ENCODE results near the gene ETFBKMT. TPM values are rescaled to one million over a fixed set of nuclear protein-coding genes. Genes with fewer than 3 reads are reported as not detected.

Gene ETFBKMT
- total RNA-seq, 1 experiment from 2014 or later = 2.6 TPM

- H3K9me3 ChIP-seq (ENCODE audit: low read depth, low read length, poor library complexity, severe bottlenecking) = no peaks in the 10 kb centered on the region
- ChIA-PET POLR2A (ENCODE audit: low non-redundant PET) (no interaction called here), CTCF (interaction anchor here (0.5 kb wide), 1 partner anchor 787 kb away, joined by 3 read pairs; no protein-coding TSS in a partner anchor)
- no peaks in the 10 kb centered on the region for H3K4me1 ChIP-seq (ENCODE audit: insufficient read depth, low read length, poor library complexity, severe bottlenecking)
- no TSS peak for BruUV-seq (replicated peaks)
- DNase-seq (ENCODE audit: low spot score) = no peak
- no peaks in the 10 kb centered on the region for H3K27me3 ChIP-seq (replicated peaks; ENCODE audit: insufficient read depth, low read depth, low read length, poor library complexity)
- intact Hi-C loops (cut with micrococcal nuclease; ENCODE audit: unreplicated experiment) = loop anchor here (10.0 kb wide), 1 partner anchor 787 kb away; no protein-coding TSS in a partner anchor
- H3K27ac ChIP-seq (ENCODE audit: low read depth, low read length, poor library complexity, severe bottlenecking) = no peak overlapping the region
- TF ChIP-seq EZH2 (IDR thresholded peaks at IDR 0.05; ENCODE audit: borderline replicate concordance, low read depth, low read length, poor library complexity, severe bottlenecking) (no peak), CTCF (conservative IDR thresholded peaks at IDR 0.05; ENCODE audit: low read depth, low read length) (no peak)
- no peaks in the 10 kb centered on the region for H3K36me3 ChIP-seq (ENCODE audit: insufficient read depth, low read length, poor library complexity, severe bottlenecking)
- H3K4me3 ChIP-seq (ENCODE audit: low read depth, low read length, poor library complexity, severe bottlenecking) = no peak overlapping the region
These were observed 27.7 kb upstream of the ETFBKMT start for GRCh38 chr12:31631809-31632208.

- Histone ChIP-seq H3K27me3 (replicated peaks; ENCODE audit: insufficient read depth, low read depth, low read length, poor library complexity) (no peaks in the 10 kb centered on the region), H3K36me3 (ENCODE audit: insufficient read depth, low read length, poor library complexity, severe bottlenecking) (no peaks in the 10 kb centered on the region), H3K27ac (ENCODE audit: low read depth, low read length, poor library complexity, severe bottlenecking) (no peak overlapping the region), H3K9me3 (ENCODE audit: low read depth, low read length, poor library complexity, severe bottlenecking) (no peaks in the 10 kb centered on the region), H3K4me1 (ENCODE audit: insufficient read depth, low read length, poor library complexity, severe bottlenecking) (no peaks in the 10 kb centered on the region), H3K4me3 (ENCODE audit: low read depth, low read length, poor library complexity, severe bottlenecking) (no peak overlapping the region)
- intact Hi-C loops (cut with micrococcal nuclease; ENCODE audit: unreplicated experiment) = loop anchor here (10.0 kb wide), 1 partner anchor 789 kb away; no protein-coding TSS in a partner anchor
- CTCF ChIA-PET = no interaction called here
- no TSS peak for BruUV-seq (replicated peaks)
- DNase-seq (ENCODE audit: low spot score) = no peak
- POLR2A ChIA-PET (ENCODE audit: low non-redundant PET) = no interaction called here
- TF ChIP-seq CTCF (conservative IDR thresholded peaks at IDR 0.05; ENCODE audit: low read depth, low read length) (no peak), EZH2 (IDR thresholded peaks at IDR 0.05; ENCODE audit: borderline replicate concordance, low read depth, low read length, poor library complexity, severe bottlenecking) (no peak)
These were observed 26.0 kb upstream of the ETFBKMT start for GRCh38 chr12:31633464-31633863.

GRCh38 chr12:31634620-31635019 is 24.9 kb upstream of the ETFBKMT start:
- BruUV-seq (replicated peaks) = no TSS peak

More at GRCh38 chr12:31634620-31635019, 24.9 kb upstream of the ETFBKMT start:
- no peaks in the 10 kb centered on the region for H3K4me1 ChIP-seq (ENCODE audit: insufficient read depth, low read length, poor library complexity, severe bottlenecking)
- ChIA-PET POLR2A (ENCODE audit: low non-redundant PET) (no interaction called here), CTCF (interaction anchor here (2.0 kb wide), 1 partner anchor 232 kb away, joined by 27 read pairs; no protein-coding TSS in a partner anchor)
- no peaks in the 10 kb centered on the region for H3K36me3 ChIP-seq (ENCODE audit: insufficient read depth, low read length, poor library complexity, severe bottlenecking)
- no peak overlapping the region for H3K4me3 ChIP-seq (ENCODE audit: low read depth, low read length, poor library complexity, severe bottlenecking)
- no peaks in the 10 kb centered on the region for H3K9me3 ChIP-seq (ENCODE audit: low read depth, low read length, poor library complexity, severe bottlenecking)
- DNase-seq (ENCODE audit: low spot score) = no peak
- intact Hi-C loops (cut with micrococcal nuclease; ENCODE audit: unreplicated experiment) = loop anchor here (5.0 to 10.0 kb wide), 2 partner anchors 377 to 790 kb away; no protein-coding TSS in a partner anchor
- no peak overlapping the region for H3K27ac ChIP-seq (ENCODE audit: low read depth, low read length, poor library complexity, severe bottlenecking)
- no peak for TF ChIP-seq CTCF (conservative IDR thresholded peaks at IDR 0.05; ENCODE audit: low read depth, low read length)
- no peak for TF ChIP-seq EZH2 (IDR thresholded peaks at IDR 0.05; ENCODE audit: borderline replicate concordance, low read depth, low read length, poor library complexity, severe bottlenecking)
- H3K27me3 ChIP-seq (replicated peaks; ENCODE audit: insufficient read depth, low read depth, low read length, poor library complexity) = no peaks in the 10 kb centered on the region
